Activated CD4-positive, alpha-beta T cell treated with anti-CD3 and anti-CD28 coated beads, Interleukin-2, amount 10 ng/mL, durations not matched to agents 24 days and 14 days (primary cell): ENCODE results near the gene PPEF1. TPM values are rescaled to one million over a fixed set of nuclear protein-coding genes. Genes with fewer than 3 reads are reported as not detected.
A peak's percentile ranks its signal among the peaks of the same experiment; 100 is the strongest.

Experiments
- DNase-seq: peaks from one replicate; pipeline ENCODE4 v3.0.0; 2022
- H3K27ac Mint-ChIP-seq: one replicate; pipeline ENCODE4 v1.8.0; 2022; ENCODE audit warnings: mild to moderate bottlenecking, mixed read lengths
- H3K27me3 Mint-ChIP-seq: one replicate; pipeline ENCODE4 v1.8.0; 2022; ENCODE audit warnings: mixed read lengths
- H3K36me3 Mint-ChIP-seq: one replicate; pipeline ENCODE4 v1.8.0; 2022; ENCODE audit warnings: low read depth, mild to moderate bottlenecking, mixed read lengths
- H3K4me1 Mint-ChIP-seq: one replicate; pipeline ENCODE4 v1.8.0; 2021; ENCODE audit warnings: mixed read lengths
- H3K4me3 Mint-ChIP-seq: one replicate; pipeline ENCODE4 v1.8.0; 2022; ENCODE audit warnings: mild to moderate bottlenecking, moderate library complexity, mixed read lengths
- H3K9me3 Mint-ChIP-seq: one replicate; pipeline ENCODE4 v1.8.0; 2021; ENCODE audit warnings: mixed read lengths
- intact Hi-C: fragments of 100-400 bp; cut with micrococcal nuclease; formaldehyde crosslinking; loops from one replicate; pipeline ENCODE4 v1.15.1; 2023
- total RNA-seq: library from RNA; stranded (reverse); gene quantifications from 2 replicates; pipeline ENCODE4 v1.2.3, GENCODE V29; 2022

The PPEF1 gene
- not detected in 2 replicates for total RNA-seq

DNA sequence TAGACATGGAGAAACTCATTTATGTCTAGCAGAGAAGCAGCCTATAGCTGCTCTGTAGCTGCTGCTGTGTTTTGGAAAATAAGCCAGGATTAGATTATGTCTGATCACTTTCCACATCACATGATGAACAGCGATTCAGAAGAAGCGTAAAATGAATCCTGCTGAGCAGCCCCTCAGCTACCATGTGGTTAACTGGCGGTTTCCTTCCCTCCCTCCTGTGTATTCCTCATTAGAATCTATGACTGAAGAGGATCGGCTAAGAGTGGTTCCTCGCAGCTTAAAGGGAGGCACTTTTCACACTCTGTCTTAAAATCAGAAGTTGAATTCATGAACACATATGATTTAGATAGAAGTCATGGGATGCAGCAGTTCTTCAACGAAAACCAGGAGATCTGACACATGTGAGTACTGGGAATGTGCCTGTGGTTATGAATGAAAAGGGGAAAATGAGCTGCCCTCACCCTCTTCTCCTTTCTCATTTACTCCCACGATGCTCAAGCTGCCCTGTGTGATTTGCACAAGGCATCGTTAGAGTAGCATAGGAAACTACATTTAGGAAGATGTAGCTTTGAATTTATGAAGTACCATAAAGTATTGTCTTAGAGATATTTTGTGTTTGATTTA is at the start of gene PPEF1:
TSS of gene PPEF1 (plus strand) at position 220 of the 624 bp plus-strand sequence. CDS start at position 356, 136 bp downstream.
- Mint-ChIP-seq H3K9me3 (no peaks in the 10 kb centered on the region), H3K4me1 (no peaks in the 10 kb centered on the region), H3K27ac (no peak within 1 kb of the TSS), H3K36me3 (no peaks in the 10 kb centered on the region), H3K27me3 (no peaks in the 10 kb centered on the region), H3K4me3 (no peak within 1 kb of the TSS)
- intact Hi-C loops, result no loop called here
- DNase-seq, result no peak

GRCh38 chrX:18661273-18661672 is 46.2 kb upstream of the PPEF1 start:
- Mint-ChIP-seq H3K4me1 (no peaks in the 10 kb centered on the region), H3K4me3 (no peak overlapping the region), H3K27me3 (no peaks in the 10 kb centered on the region), H3K36me3 (no peaks in the 10 kb centered on the region), H3K9me3 (no peaks in the 10 kb centered on the region), H3K27ac (no peak overlapping the region)
- no peak for DNase-seq
- intact Hi-C loops, result no loop called here

DNA sequence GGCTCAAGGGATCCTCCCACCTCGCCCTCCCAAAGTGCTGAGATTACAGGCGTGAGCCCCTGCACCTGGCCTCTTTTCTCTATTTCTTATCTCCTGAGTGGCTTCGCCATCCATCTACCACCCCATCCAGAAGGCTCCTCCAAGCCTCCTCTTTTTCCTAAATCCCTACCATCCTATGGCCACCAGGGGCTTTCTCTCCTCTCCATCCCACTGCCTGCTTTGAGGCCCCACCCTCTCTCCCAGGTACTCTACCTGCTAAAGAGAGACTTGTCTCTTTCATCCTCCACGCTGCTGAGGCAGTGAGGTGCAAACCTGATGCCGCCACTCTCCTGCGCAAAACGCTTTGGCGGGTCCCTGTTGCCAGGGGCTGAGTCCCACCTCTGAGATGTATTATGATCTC is 42.5 kb upstream of the PPEF1 start:
- intact Hi-C loops, result no loop called here
- H3K27me3 Mint-ChIP-seq, result no peaks in the 10 kb centered on the region
- H3K9me3 Mint-ChIP-seq, result no peaks in the 10 kb centered on the region
- H3K27ac Mint-ChIP-seq, result no peak overlapping the region
- peaks cover 6% of the 10 kb centered on the region for H3K4me1 Mint-ChIP-seq
- no peaks in the 10 kb centered on the region for H3K36me3 Mint-ChIP-seq
- DNase-seq, result no peak
- no peak overlapping the region for H3K4me3 Mint-ChIP-seq

- no peaks in the 10 kb centered on the region for H3K36me3 Mint-ChIP-seq
- H3K9me3 Mint-ChIP-seq, result no peaks in the 10 kb centered on the region
- H3K4me1 Mint-ChIP-seq, result peaks cover 6% of the 10 kb centered on the region
- no peak overlapping the region for H3K4me3 Mint-ChIP-seq
- intact Hi-C loops, result no loop called here
- DNase-seq, result no peak
- no peak overlapping the region for H3K27ac Mint-ChIP-seq
- H3K27me3 Mint-ChIP-seq, result no peaks in the 10 kb centered on the region
Measured at GRCh38 chrX:18666614-18667013, 40.8 kb upstream of the PPEF1 start.

GRCh38 chrX:18668071-18668835 is 39.2 kb upstream of the PPEF1 start:
- H3K27me3 Mint-ChIP-seq, result no peaks in the 10 kb centered on the region
- no peak for DNase-seq
- H3K4me3 Mint-ChIP-seq, result peak overlapping the region; percentile 26
- H3K36me3 Mint-ChIP-seq, result no peaks in the 10 kb centered on the region
- H3K27ac Mint-ChIP-seq, result no peak overlapping the region
- peaks cover 6% of the 10 kb centered on the region for H3K4me1 Mint-ChIP-seq
- intact Hi-C loops, result no loop called here
- no peaks in the 10 kb centered on the region for H3K9me3 Mint-ChIP-seq

- no peak for DNase-seq
- Mint-ChIP-seq H3K27ac (no peak within 1 kb of the TSS), H3K9me3 (no peaks in the 10 kb centered on the region), H3K27me3 (no peaks in the 10 kb centered on the region), H3K36me3 (no peaks in the 10 kb centered on the region), H3K4me3 (no peak within 1 kb of the TSS), H3K4me1 (peaks cover 6% of the 10 kb centered on the region)
- intact Hi-C loops, result loop anchor here (10.0 kb wide), 1 partner anchor 663 kb away; no protein-coding TSS in a partner anchor
Measured at GRCh38 chrX:18672008-18672407, 35.4 kb upstream of the PPEF1 start, which contains the start of gene RS1. Gene RS1 (minus strand): TSS chrX:18672108. CDS start chrX:18672068, 40 bp downstream.

- Mint-ChIP-seq H3K27me3 (no peaks in the 10 kb centered on the region), H3K9me3 (no peaks in the 10 kb centered on the region), H3K4me1 (peaks cover 2% of the 10 kb centered on the region), H3K27ac (peak overlapping the region; percentile 58), H3K4me3 (peak overlapping the region; percentile 79), H3K36me3 (no peaks in the 10 kb centered on the region)
- no peak for DNase-seq
- intact Hi-C loops, result loop anchor here (1.0 to 10.0 kb wide), 3 partner anchors 250 to 660 kb away; partner anchors contain the start of genes CDKL5 and PHKA2
Measured at GRCh38 chrX:18674417-18674787, 33.0 kb upstream of the PPEF1 start.

DNA sequence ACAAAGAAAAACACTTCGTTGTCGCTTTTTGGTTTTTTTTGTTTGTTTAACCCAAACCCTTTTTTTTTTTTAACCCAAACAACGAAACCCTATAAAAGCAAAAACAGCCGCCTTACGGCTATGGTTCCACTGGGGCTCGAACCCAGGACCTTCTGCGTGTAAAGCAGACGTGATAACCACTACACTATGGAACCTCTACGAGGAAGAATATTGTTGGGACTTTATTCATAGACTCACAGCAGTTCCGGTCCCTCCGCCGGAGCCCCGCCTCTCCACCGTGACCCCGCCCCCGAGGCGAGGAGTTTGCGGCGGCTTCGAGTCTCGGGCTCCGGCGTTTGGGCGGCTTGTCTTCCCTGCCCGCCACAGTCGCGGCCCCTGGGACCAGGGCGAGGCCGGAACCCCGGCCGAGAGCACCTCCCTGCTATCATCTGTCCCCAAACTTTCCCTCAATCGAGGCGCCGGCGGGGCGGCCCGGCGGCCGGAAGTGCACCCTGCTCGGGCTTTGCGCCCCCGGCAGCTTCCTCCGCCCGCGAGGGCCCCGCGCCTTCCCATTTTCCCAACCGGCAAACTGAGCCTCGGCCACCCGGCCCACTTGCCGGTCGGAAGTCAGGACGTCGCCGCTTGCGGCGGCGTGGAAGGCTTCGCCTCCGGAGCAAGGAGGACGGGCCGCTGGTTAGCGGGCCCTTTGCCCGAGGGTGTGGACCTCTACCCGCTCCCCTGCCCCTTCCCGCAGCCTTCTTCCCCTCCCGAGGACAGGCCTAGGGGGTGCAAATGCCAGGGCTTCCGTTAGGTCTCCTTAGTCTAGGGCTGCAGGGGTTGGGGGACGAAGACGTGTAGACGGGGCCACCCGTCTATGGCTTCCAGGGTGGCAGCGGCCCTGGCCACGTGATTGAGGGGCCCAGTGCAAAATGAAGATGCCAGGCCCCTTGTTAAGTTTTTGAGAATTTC is 32.4 kb upstream of the PPEF1 start:
- no peaks in the 10 kb centered on the region for H3K9me3 Mint-ChIP-seq
- intact Hi-C loops, result loop anchor here (1.0 to 10.0 kb wide), 4 partner anchors 211 to 660 kb away; partner anchors contain the start of genes CDKL5 and PHKA2
- peak; percentile 95 for DNase-seq

DNA sequence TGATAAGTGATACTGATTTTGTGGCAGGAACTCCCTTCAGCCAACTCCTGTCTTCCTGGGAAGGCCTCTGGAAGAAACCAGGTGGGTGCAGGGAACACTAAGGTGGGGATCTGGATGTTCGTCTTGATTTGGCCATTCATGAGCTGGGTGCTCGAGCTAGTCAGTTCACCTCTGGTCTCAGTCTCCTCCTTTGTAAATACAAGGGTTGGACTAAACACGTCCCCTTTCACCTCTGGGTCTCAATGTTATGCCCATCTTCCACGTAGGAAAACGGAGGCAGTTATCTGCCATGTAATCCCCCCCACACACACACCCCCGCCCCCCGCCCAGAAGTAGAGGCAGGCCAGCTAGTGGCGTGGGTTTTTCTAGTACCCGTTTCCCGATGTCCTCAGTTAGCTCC is 31.4 kb upstream of the PPEF1 start:
- H3K9me3 Mint-ChIP-seq, result no peaks in the 10 kb centered on the region
- H3K4me3 Mint-ChIP-seq, result no peak overlapping the region
- no peaks in the 10 kb centered on the region for H3K27me3 Mint-ChIP-seq
- DNase-seq, result no peak
- H3K27ac Mint-ChIP-seq, result peak overlapping the region; percentile 58
- intact Hi-C loops, result loop anchor here (10.0 kb wide), 1 partner anchor 659 kb away; no protein-coding TSS in a partner anchor
- H3K4me1 Mint-ChIP-seq, result peaks cover 2% of the 10 kb centered on the region
- no peaks in the 10 kb centered on the region for H3K36me3 Mint-ChIP-seq

More for the DNA sequence above, 32.4 kb upstream of the PPEF1 start:
- Mint-ChIP-seq H3K27ac (peak overlapping the region; percentile 67), H3K27me3 (no peaks in the 10 kb centered on the region), H3K36me3 (no peaks in the 10 kb centered on the region), H3K4me3 (peak overlapping the region; percentile 79), H3K4me1 (peaks cover 2% of the 10 kb centered on the region)

GRCh38 chrX:18676470-18676869 is 31.0 kb upstream of the PPEF1 start:
- DNase-seq, result no peak
- H3K9me3 Mint-ChIP-seq, result no peaks in the 10 kb centered on the region
- H3K27ac Mint-ChIP-seq, result no peak overlapping the region
- intact Hi-C loops, result loop anchor here (10.0 kb wide), 1 partner anchor 658 kb away; no protein-coding TSS in a partner anchor
- no peaks in the 10 kb centered on the region for H3K27me3 Mint-ChIP-seq
- peaks cover 2% of the 10 kb centered on the region for H3K4me1 Mint-ChIP-seq
- H3K4me3 Mint-ChIP-seq, result no peak overlapping the region
- H3K36me3 Mint-ChIP-seq, result no peaks in the 10 kb centered on the region

DNA sequence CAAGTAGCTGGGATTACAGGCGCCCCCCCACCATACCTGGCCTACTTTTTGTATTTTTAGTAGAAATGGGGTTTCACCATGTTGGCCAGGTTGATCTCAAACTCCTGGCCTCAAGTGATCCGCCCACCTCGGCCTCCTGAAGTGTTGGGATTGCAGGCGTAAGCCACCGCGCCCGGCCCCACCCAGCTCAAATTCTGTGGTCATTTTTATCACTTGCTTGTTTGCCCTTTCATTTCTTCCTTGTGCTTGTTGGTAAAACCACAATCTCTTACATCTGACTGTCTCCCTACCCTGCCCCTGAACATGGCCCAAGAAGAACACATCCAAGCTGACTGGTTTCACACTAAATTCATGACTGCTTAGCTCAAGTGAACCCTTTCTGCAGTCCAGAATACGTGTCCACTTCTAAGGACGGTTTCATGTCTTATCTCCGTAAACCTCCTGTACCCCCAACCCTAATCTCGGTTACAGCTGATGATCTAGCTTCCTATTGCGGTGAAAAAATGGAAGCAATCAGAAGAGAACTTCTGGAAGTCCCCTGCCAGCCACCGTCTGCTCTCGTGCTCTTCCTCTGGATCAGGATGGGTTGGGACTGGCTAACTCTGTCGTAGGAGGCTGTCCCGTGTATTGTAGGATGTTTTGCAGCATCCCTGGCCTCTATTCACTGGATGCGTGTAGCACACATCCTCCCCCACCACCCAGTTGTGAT is 30.1 kb upstream of the PPEF1 start:
- Mint-ChIP-seq H3K4me1 (peaks cover 2% of the 10 kb centered on the region), H3K27ac (no peak overlapping the region), H3K27me3 (no peaks in the 10 kb centered on the region), H3K36me3 (no peaks in the 10 kb centered on the region), H3K9me3 (no peaks in the 10 kb centered on the region), H3K4me3 (no peak overlapping the region)
- peak; percentile 49 for DNase-seq
- intact Hi-C loops, result loop anchor here (10.0 kb wide), 1 partner anchor 657 kb away; no protein-coding TSS in a partner anchor

DNA sequence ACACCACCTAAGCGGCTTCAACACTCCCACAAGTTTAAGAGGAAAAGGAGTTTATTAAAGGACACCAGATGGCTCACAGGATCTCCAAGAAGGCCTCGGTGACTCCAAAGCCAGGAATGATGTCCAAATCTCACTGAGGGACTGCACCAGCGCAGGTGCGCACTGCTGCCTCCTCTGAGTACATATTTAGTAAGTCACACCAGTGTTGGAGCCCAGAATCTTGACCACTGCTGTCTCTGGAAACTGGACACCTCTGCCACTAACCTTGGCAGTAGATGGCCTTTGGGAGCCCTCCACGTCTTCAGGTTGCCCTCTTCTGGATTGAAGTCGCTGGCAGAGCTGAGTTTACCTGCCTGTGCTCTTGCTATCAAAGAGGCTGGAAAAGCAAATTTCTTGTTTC is 25.4 kb upstream of the PPEF1 start:
- no peak overlapping the region for H3K4me3 Mint-ChIP-seq
- no peaks in the 10 kb centered on the region for H3K9me3 Mint-ChIP-seq
- no peaks in the 10 kb centered on the region for H3K36me3 Mint-ChIP-seq
- no peak for DNase-seq
- no peak overlapping the region for H3K27ac Mint-ChIP-seq
- H3K4me1 Mint-ChIP-seq, result peaks cover 2% of the 10 kb centered on the region
- intact Hi-C loops, result no loop called here
- H3K27me3 Mint-ChIP-seq, result no peaks in the 10 kb centered on the region

- H3K27me3 Mint-ChIP-seq, result no peaks in the 10 kb centered on the region
- intact Hi-C loops, result no loop called here
- no peak overlapping the region for H3K27ac Mint-ChIP-seq
- no peaks in the 10 kb centered on the region for H3K36me3 Mint-ChIP-seq
- no peak for DNase-seq
- no peaks in the 10 kb centered on the region for H3K9me3 Mint-ChIP-seq
- H3K4me1 Mint-ChIP-seq, result no peaks in the 10 kb centered on the region
- H3K4me3 Mint-ChIP-seq, result no peak overlapping the region
Measured at GRCh38 chrX:18682979-18683387, 24.5 kb upstream of the PPEF1 start.
